Measurements from ENCODE around the gene MYH7.

DNA sequence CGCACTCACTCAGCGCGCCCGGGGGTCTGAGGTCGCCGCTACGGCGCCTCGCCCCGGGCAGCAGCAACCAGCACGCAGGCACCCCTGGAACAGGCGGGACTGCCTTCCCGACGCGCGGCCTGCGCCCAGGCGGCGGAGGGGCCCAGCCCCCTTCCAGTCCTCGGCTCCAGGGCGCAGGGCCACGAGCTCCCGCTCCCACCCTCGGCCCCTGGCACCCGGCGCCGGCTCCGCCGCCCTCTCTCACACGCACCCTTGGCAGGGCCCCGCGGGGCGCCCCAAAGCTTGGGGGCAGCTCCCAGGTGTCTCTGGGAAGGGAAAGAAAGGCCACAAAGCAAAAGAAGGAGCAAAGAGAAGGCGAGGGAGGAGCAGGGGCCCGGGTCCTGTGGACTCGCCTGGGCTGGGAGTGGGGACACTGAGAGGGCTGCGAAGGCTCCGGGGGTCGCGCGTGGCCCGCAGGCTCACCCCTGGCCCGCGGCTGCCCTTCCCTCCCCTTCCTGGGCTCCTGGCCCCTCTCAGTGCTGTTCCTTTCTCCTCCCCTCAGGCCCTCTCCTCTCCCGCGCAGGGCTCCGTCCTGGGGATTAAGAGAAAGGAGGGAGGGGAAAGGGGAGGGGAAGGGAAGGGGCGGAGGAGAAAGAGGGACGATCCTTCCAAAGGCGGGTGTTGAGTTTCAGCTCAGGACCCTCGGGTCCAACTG is 69.6 kb downstream of the MYH7 start:
- TF ChIP-seq, protein P1, sequence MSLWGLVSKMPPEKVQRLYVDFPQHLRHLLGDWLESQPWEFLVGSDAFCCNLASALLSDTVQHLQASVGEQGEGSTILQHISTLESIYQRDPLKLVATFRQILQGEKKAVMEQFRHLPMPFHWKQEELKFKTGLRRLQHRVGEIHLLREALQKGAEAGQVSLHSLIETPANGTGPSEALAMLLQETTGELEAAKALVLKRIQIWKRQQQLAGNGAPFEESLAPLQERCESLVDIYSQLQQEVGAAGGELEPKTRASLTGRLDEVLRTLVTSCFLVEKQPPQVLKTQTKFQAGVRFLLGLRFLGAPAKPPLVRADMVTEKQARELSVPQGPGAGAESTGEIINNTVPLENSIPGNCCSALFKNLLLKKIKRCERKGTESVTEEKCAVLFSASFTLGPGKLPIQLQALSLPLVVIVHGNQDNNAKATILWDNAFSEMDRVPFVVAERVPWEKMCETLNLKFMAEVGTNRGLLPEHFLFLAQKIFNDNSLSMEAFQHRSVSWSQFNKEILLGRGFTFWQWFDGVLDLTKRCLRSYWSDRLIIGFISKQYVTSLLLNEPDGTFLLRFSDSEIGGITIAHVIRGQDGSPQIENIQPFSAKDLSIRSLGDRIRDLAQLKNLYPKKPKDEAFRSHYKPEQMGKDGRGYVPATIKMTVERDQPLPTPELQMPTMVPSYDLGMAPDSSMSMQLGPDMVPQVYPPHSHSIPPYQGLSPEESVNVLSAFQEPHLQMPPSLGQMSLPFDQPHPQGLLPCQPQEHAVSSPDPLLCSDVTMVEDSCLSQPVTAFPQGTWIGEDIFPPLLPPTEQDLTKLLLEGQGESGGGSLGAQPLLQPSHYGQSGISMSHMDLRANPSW (CRISPR knock-in tag; conservative IDR thresholded peaks at IDR 0.05; ENCODE audit: low read depth) = no peak
- TF ChIP-seq, protein P2, sequence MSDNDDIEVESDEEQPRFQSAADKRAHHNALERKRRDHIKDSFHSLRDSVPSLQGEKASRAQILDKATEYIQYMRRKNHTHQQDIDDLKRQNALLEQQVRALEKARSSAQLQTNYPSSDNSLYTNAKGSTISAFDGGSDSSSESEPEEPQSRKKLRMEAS (CRISPR knock-in tag; IDR thresholded peaks at IDR 0.05) = no peak
- TF ChIP-seq, protein P3, sequence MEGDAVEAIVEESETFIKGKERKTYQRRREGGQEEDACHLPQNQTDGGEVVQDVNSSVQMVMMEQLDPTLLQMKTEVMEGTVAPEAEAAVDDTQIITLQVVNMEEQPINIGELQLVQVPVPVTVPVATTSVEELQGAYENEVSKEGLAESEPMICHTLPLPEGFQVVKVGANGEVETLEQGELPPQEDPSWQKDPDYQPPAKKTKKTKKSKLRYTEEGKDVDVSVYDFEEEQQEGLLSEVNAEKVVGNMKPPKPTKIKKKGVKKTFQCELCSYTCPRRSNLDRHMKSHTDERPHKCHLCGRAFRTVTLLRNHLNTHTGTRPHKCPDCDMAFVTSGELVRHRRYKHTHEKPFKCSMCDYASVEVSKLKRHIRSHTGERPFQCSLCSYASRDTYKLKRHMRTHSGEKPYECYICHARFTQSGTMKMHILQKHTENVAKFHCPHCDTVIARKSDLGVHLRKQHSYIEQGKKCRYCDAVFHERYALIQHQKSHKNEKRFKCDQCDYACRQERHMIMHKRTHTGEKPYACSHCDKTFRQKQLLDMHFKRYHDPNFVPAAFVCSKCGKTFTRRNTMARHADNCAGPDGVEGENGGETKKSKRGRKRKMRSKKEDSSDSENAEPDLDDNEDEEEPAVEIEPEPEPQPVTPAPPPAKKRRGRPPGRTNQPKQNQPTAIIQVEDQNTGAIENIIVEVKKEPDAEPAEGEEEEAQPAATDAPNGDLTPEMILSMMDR (IDR thresholded peaks at IDR 0.05) = no peak
- TF ChIP-seq FOXK1 (CRISPR knock-in tag; IDR thresholded peaks at IDR 0.05) = no peak; the same call in 1 of the 2 replicates

Data from WTC11 (cell line).